ENCODE results near the gene CCL13.

DNA sequence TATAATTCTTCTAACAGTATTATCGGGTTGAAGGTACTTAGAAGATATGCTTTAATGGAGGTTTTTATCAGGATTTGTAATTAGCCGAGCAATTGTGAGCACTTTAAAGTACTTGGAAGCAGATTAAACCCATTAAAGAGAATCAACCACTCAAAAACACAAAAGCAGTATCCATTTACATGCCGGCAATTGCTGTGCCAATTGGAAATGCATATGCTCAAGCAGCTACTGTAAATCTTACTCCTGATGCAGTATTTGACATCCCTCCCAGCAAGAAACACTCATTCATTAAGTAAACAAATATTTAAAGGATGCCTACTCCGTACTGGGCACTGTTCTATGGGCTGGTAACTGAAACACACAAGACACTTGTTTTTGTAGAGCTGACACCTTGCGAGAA, 18.2 kb downstream of the CCL13 start:
- TF ChIP-seq, protein P1, sequence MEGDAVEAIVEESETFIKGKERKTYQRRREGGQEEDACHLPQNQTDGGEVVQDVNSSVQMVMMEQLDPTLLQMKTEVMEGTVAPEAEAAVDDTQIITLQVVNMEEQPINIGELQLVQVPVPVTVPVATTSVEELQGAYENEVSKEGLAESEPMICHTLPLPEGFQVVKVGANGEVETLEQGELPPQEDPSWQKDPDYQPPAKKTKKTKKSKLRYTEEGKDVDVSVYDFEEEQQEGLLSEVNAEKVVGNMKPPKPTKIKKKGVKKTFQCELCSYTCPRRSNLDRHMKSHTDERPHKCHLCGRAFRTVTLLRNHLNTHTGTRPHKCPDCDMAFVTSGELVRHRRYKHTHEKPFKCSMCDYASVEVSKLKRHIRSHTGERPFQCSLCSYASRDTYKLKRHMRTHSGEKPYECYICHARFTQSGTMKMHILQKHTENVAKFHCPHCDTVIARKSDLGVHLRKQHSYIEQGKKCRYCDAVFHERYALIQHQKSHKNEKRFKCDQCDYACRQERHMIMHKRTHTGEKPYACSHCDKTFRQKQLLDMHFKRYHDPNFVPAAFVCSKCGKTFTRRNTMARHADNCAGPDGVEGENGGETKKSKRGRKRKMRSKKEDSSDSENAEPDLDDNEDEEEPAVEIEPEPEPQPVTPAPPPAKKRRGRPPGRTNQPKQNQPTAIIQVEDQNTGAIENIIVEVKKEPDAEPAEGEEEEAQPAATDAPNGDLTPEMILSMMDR (IDR thresholded peaks at IDR 0.05; ENCODE audit: low read depth, low read length): no peak
- no peak for TF ChIP-seq EZH2phosphoT487 (IDR thresholded peaks at IDR 0.05; ENCODE audit: low read depth)

Data from OCI-LY3 (cell line).